ENCODE measurements around the gene THSD4.

The THSD4 gene

GRCh38 chr15:71458089-71458660 is 342.9 kb downstream of the THSD4 start:
- Histone ChIP-seq H3K9me3 (ENCODE audit: control insufficient read depth, insufficient read depth, low read length) (no peaks in the 10 kb centered on the region), H3K36me3 (ENCODE audit: control insufficient read depth, low read length) (no peaks in the 10 kb centered on the region), H3K9me2 (replicated peaks; ENCODE audit: control insufficient read depth, low read length) (no peaks in the 10 kb centered on the region), H3F3A (ENCODE audit: control insufficient read depth, insufficient read depth) (no peaks in the 10 kb centered on the region), H3K79me2 (ENCODE audit: control insufficient read depth, low read length) (no peaks in the 10 kb centered on the region), H3K27me3 (ENCODE audit: control insufficient read depth, low read length) (no peaks in the 10 kb centered on the region), H3K4me3 (ENCODE audit: low read length) (no peak overlapping the region), H4K20me1 (ENCODE audit: control insufficient read depth, insufficient read depth, low read depth, low read length) (no peaks in the 10 kb centered on the region), H3K4me1 (ENCODE audit: control insufficient read depth, low read length) (no peaks in the 10 kb centered on the region), H3K27ac (ENCODE audit: low read depth, low read length) (no peak overlapping the region), H3K4me2 (ENCODE audit: low read length) (no peak overlapping the region)
- no peak for TF ChIP-seq CTCF (IDR thresholded peaks at IDR 0.05; ENCODE audit: low read depth, low read length, poor library complexity, severe bottlenecking)
- no peak for TF ChIP-seq EZH2phosphoT487 (IDR thresholded peaks at IDR 0.05; ENCODE audit: borderline replicate concordance, low read length)

GRCh38 chr15:71461748-71462147 is 346.5 kb downstream of the THSD4 start:
- Histone ChIP-seq H4K20me1 (ENCODE audit: control insufficient read depth, insufficient read depth, low read depth, low read length) (no peaks in the 10 kb centered on the region), H3K9me2 (replicated peaks; ENCODE audit: control insufficient read depth, low read length) (no peaks in the 10 kb centered on the region), H3K4me3 (ENCODE audit: low read length) (no peak overlapping the region), H3K27ac (ENCODE audit: low read depth, low read length) (no peak overlapping the region), H3K27me3 (ENCODE audit: control insufficient read depth, low read length) (no peaks in the 10 kb centered on the region), H3K4me1 (ENCODE audit: control insufficient read depth, low read length) (no peaks in the 10 kb centered on the region), H3K9me3 (ENCODE audit: control insufficient read depth, insufficient read depth, low read length) (no peaks in the 10 kb centered on the region), H3K4me2 (ENCODE audit: low read length) (no peak overlapping the region), H3F3A (ENCODE audit: control insufficient read depth, insufficient read depth) (no peaks in the 10 kb centered on the region), H3K79me2 (ENCODE audit: control insufficient read depth, low read length) (no peaks in the 10 kb centered on the region), H3K36me3 (ENCODE audit: control insufficient read depth, low read length) (no peaks in the 10 kb centered on the region)
- TF ChIP-seq CTCF (IDR thresholded peaks at IDR 0.05; ENCODE audit: low read depth, low read length, poor library complexity, severe bottlenecking), result no peak
- no peak for TF ChIP-seq EZH2phosphoT487 (IDR thresholded peaks at IDR 0.05; ENCODE audit: borderline replicate concordance, low read length)

GRCh38 chr15:71462638-71463037 is 347.4 kb downstream of the THSD4 start:
- Histone ChIP-seq H3F3A (ENCODE audit: control insufficient read depth, insufficient read depth) (no peaks in the 10 kb centered on the region), H3K9me3 (ENCODE audit: control insufficient read depth, insufficient read depth, low read length) (no peaks in the 10 kb centered on the region), H4K20me1 (ENCODE audit: control insufficient read depth, insufficient read depth, low read depth, low read length) (no peaks in the 10 kb centered on the region), H3K4me2 (ENCODE audit: low read length) (no peak overlapping the region), H3K4me1 (ENCODE audit: control insufficient read depth, low read length) (no peaks in the 10 kb centered on the region), H3K4me3 (ENCODE audit: low read length) (no peak overlapping the region), H3K36me3 (ENCODE audit: control insufficient read depth, low read length) (no peaks in the 10 kb centered on the region), H3K79me2 (ENCODE audit: control insufficient read depth, low read length) (no peaks in the 10 kb centered on the region), H3K9me2 (replicated peaks; ENCODE audit: control insufficient read depth, low read length) (no peaks in the 10 kb centered on the region), H3K27ac (ENCODE audit: low read depth, low read length) (no peak overlapping the region), H3K27me3 (ENCODE audit: control insufficient read depth, low read length) (no peaks in the 10 kb centered on the region)
- no peak for TF ChIP-seq EZH2phosphoT487 (IDR thresholded peaks at IDR 0.05; ENCODE audit: borderline replicate concordance, low read length)
- no peak for TF ChIP-seq CTCF (IDR thresholded peaks at IDR 0.05; ENCODE audit: low read depth, low read length, poor library complexity, severe bottlenecking)
